GM23338 (cell line): Measurements from ENCODE around the gene UBP1. TPM values are rescaled to one million over a fixed set of nuclear protein-coding genes. Genes with fewer than 3 reads are reported as not detected.

Source experiments
- ATAC-seq: fragments of 200-7000 bp; cut with Tn5 transposase; 3 replicates; pipeline ENCODE4 v1.9.1; 2020
- DNase-seq: peaks from one replicate; pipeline ENCODE4 v3.0.0-alpha.2; 2015; ENCODE audit warnings: low spot score
- H2AFZ ChIP-seq: fragments of 200-600 bp; sonication (generic); 2 replicates; pipeline ENCODE4 v1.8.0; 2016; ENCODE audit warnings: antibody characterized with exemption, mild to moderate bottlenecking, moderate library complexity
- H3F3A ChIP-seq: fragments of 200-600 bp; sonication (generic); replicated peaks from 2 replicates; pipeline ENCODE4 v1.8.0; 2017; ENCODE audit warnings: antibody characterized with exemption, mixed run types, low read depth
- H3K27ac ChIP-seq: fragments of 200-600 bp; sonication (generic); 2 replicates; pipeline ENCODE4 v1.6.1; 2016; ENCODE audit warnings: low read depth
- H3K27me3 ChIP-seq: fragments of 200-600 bp; sonication (generic); 2 replicates; pipeline ENCODE4 v1.8.0; 2016; ENCODE audit warnings: mild to moderate bottlenecking, mixed run types, moderate library complexity; ENCODE audit not compliant: insufficient read depth
- H3K36me3 ChIP-seq: fragments of 200-600 bp; sonication (generic); 2 replicates; pipeline ENCODE4 v1.8.0; 2016; ENCODE audit warnings: mild to moderate bottlenecking; ENCODE audit not compliant: insufficient read depth
- H3K4me1 ChIP-seq: fragments of 200-600 bp; sonication (generic); 2 replicates; pipeline ENCODE4 v1.8.0; 2016; ENCODE audit warnings: mild to moderate bottlenecking, moderate library complexity; ENCODE audit not compliant: insufficient read depth
- H3K4me2 ChIP-seq: fragments of 200-600 bp; sonication (generic); 2 replicates; pipeline ENCODE4 v1.7.1; 2017; ENCODE audit warnings: mixed run types
- H3K4me3 ChIP-seq: fragments of 200-600 bp; sonication (generic); 2 replicates; pipeline ENCODE4 v1.6.1; 2016; ENCODE audit warnings: mixed run types
- H3K79me2 ChIP-seq: fragments of 200-600 bp; sonication (generic); replicated peaks from 2 replicates; pipeline ENCODE4 v1.8.0; 2017; ENCODE audit warnings: mild to moderate bottlenecking; ENCODE audit not compliant: insufficient read depth
- H3K9me2 ChIP-seq: fragments of 200-600 bp; sonication (generic); 2 replicates; pipeline ENCODE4 v1.8.0; 2017; ENCODE audit not compliant: insufficient read depth
- H4K20me1 ChIP-seq: fragments of 200-600 bp; sonication (generic); replicated peaks from 2 replicates; pipeline ENCODE4 v1.8.0; 2017; ENCODE audit warnings: mild to moderate bottlenecking; ENCODE audit not compliant: insufficient read depth
- H3K27ac Mint-ChIP-seq: 2 replicates; pipeline ENCODE4 v1.8.0; 2020; ENCODE audit warnings: inconsistent platforms, mild to moderate bottlenecking, moderate library complexity, mixed read lengths
- H3K27me3 Mint-ChIP-seq: 3 replicates; pipeline ENCODE4 v1.8.0; 2022; ENCODE audit warnings: low read depth, mild to moderate bottlenecking, moderate library complexity, mixed read lengths, inconsistent platforms; ENCODE audit not compliant: insufficient read depth, poor library complexity
- H3K36me3 Mint-ChIP-seq: 3 replicates; pipeline ENCODE4 v1.8.0; 2021; ENCODE audit warnings: low read depth, mild to moderate bottlenecking, inconsistent platforms, moderate library complexity, mixed read lengths
- H3K4me1 Mint-ChIP-seq: 3 replicates; pipeline ENCODE4 v1.8.0; 2020; ENCODE audit warnings: mild to moderate bottlenecking, inconsistent platforms, mixed read lengths
- H3K4me3 Mint-ChIP-seq: 3 replicates; pipeline ENCODE4 v1.8.0; 2021; ENCODE audit warnings: moderate library complexity, mild to moderate bottlenecking, inconsistent platforms, mixed read lengths
- H3K9me3 Mint-ChIP-seq: 3 replicates; pipeline ENCODE4 v1.8.0; 2020; ENCODE audit warnings: moderate library complexity, mild to moderate bottlenecking, inconsistent platforms, mixed read lengths
- CTCF ChIP-seq, 2 experiments: fragments of 200-600 bp in 1 of 2; sonication (generic) in 1 of 2; conservative IDR thresholded peaks; 2 replicates each; pipeline versions ENCODE4 v1.5.1 to v1.6.1; 2016 to 2017; ENCODE audit warnings: antibody characterized with exemption in 2 of 2, low read depth in 2 of 2, mild to moderate bottlenecking in 2 of 2, moderate library complexity in 1 of 2
- NANOG ChIP-seq: IDR thresholded peaks from 2 replicates; pipeline ENCODE4 v1.6.1; 2016; ENCODE audit warnings: antibody characterized with exemption, borderline replicate concordance
- POLR2AphosphoS5 ChIP-seq: IDR thresholded peaks from 2 replicates; pipeline ENCODE4 v1.6.1; 2016; ENCODE audit warnings: antibody characterized with exemption, low read depth
- STAT1 ChIP-seq: IDR thresholded peaks from one replicate; pipeline ENCODE4 v1.6.1; 2016; ENCODE audit warnings: antibody characterized with exemption; ENCODE audit not compliant: unreplicated experiment
- ZNF331 ChIP-seq: fragments of 250-450 bp; sonication (Bioruptor Pico); IDR thresholded peaks from 2 replicates; pipeline ENCODE4 v1.5.0; 2020; ENCODE audit warnings: low read depth, mild to moderate bottlenecking, moderate library complexity
- polyA plus RNA-seq: library from polyadenylated mRNA; unstranded; fragments of >200 nt; fragmentation: Nextera tagmentation; extraction: Ambion mirVana; gene quantifications from 2 replicates; pipeline ENCODE4 v1.2.1, GENCODE V29; 2016
- total RNA-seq: library from RNA; depleted of rRNA; stranded (reverse); fragments of >200 nt; shearing (Covaris generic); gene quantifications from 2 replicates; pipeline ENCODE4 v1.2.3, GENCODE V29; 2014
- TF ChIP-seq, protein P1 (sequence below): IDR thresholded peaks from one replicate; pipeline ENCODE4 v1.6.1; 2018; ENCODE audit warnings: antibody characterized with exemption; ENCODE audit not compliant: unreplicated experiment
- TF ChIP-seq, protein P2 (sequence below): IDR thresholded peaks from 2 replicates; pipeline ENCODE4 v1.6.1; 2016; ENCODE audit warnings: antibody characterized with exemption

The UBP1 gene
- total and polyA plus RNA-seq, 2 experiments from 2014 or later = 16.8 to 66.8 TPM

DNA sequence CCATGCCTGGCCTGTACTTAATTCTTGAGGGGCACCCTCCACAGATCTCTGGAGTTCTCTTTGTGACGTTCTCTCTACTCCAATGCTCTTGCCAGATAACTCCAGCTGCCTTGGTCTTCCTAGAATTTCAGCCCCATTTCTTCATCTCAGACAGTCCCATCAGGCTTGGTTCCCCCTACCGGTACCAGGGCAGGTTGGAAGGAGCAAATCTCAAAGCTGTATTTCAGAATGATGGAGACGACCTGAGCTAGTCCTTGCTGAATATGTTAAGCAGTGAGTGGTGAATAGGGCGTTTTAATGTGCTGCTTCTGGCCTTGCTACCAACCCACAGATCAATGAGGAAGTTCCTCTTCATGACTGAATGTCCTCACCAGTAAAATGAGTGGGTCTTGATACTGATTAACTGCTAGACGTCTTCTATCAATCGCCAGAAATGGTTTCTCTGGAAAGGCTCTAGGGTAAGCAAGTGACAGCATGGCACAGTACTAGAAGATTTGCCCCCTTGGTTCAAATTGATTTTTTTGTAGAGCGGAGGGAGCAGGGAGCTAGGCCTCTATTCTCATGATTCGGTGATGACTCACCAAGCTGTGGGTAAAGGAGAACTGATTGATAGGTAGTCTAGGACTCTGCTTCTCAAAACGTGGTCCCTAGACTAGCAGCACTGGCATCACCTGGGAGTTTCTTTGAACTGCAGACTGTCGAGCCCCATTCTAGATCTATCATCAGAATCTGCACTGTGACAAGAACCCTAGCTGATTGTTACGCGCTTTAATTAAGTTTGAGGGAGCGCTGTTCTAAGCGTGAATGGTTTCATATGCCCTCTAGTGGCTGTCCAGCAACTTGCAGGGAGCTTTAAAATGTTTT is 67.8 kb downstream of the UBP1 start:
- H4K20me1 ChIP-seq = no peaks in the 10 kb centered on the region
- no peaks in the 10 kb centered on the region; the same call in 1 of the 2 replicates for H3K4me1 ChIP-seq
- 0 out of 2 replicates have a peak, but pooled peaks cover 3% of the 10 kb centered on the region for H3F3A ChIP-seq
- DNase-seq = peak; percentile 68
- Mint-ChIP-seq H3K36me3 (peaks cover 5% of the 10 kb centered on the region; the same call in 2 of the 3 replicates), H3K9me3 (peaks cover 7% of the 10 kb centered on the region), H3K27ac (no peak overlapping the region), H3K4me3 (no peak overlapping the region), H3K4me1 (peaks cover 8% of the 10 kb centered on the region), H3K27me3 (peaks cover 4% of the 10 kb centered on the region)
- no peak overlapping the region for H2AFZ ChIP-seq
- H3K27me3 ChIP-seq = no peaks in the 10 kb centered on the region
- TF ChIP-seq CTCF (conservative IDR thresholded peaks at IDR 0.05; ENCODE audit: low read depth in 2 of 2) = peak; percentile 89 to 100
- no peak for TF ChIP-seq POLR2AphosphoS5
- no peak overlapping the region for H3K4me3 ChIP-seq
- no peak overlapping the region for H3K4me2 ChIP-seq
- H3K79me2 ChIP-seq = no peaks in the 10 kb centered on the region
- 0 out of 2 replicates have a peak, but pooled peaks cover 4% of the 10 kb centered on the region for H3K36me3 ChIP-seq
- H3K9me2 ChIP-seq = no peaks in the 10 kb centered on the region
- H3K27ac ChIP-seq = no peak overlapping the region
- peak; percentile 60 for ATAC-seq

DNA sequence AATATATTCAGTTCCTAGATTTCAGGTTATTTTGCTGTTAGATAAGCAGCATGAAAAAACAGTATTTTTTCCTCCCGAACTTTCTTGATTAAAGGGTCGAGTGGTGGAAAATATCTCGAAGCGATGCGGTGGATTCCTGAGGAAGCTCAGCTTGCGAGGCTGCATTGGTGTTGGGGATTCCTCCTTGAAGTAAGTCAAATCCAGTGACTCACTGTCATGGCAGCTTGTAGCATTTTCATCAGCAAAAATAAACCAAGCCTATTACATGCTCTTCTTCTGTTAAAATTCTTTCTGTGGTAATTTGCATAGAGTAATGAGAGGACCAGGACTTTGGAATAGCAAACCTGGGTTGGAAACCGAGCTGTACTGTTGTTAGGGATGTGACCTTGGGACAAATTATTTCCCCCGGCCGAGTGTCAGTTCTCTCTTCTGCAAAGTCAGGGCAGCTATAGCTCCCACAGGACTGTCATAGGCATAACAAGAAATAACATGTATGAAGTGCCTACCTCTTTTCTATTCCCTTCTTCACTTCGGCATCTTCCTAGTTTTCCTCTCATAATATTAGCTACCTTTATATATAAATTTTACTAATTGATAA is 75.6 kb downstream of the UBP1 start:
- H3K27ac ChIP-seq = no peak overlapping the region
- Mint-ChIP-seq H3K36me3 (no peaks in the 10 kb centered on the region), H3K27ac (no peak overlapping the region), H3K4me3 (no peak overlapping the region), H3K4me1 (no peaks in the 10 kb centered on the region), H3K9me3 (no peaks in the 10 kb centered on the region), H3K27me3 (no peaks in the 10 kb centered on the region)
- H3K4me2 ChIP-seq = no peak overlapping the region
- H3K79me2 ChIP-seq = no peaks in the 10 kb centered on the region
- no peak overlapping the region for H3K4me3 ChIP-seq
- H3K27me3 ChIP-seq = no peaks in the 10 kb centered on the region
- H3K9me2 ChIP-seq = no peaks in the 10 kb centered on the region
- no peak for ATAC-seq
- no peaks in the 10 kb centered on the region for H4K20me1 ChIP-seq
- no peaks in the 10 kb centered on the region for H3F3A ChIP-seq
- no peaks in the 10 kb centered on the region; the same call in 1 of the 2 replicates for H3K36me3 ChIP-seq
- H2AFZ ChIP-seq = no peak overlapping the region
- DNase-seq = no peak
- no peaks in the 10 kb centered on the region for H3K4me1 ChIP-seq
- TF ChIP-seq POLR2AphosphoS5 = no peak
- no peak for TF ChIP-seq NANOG
- TF ChIP-seq, protein P1, sequence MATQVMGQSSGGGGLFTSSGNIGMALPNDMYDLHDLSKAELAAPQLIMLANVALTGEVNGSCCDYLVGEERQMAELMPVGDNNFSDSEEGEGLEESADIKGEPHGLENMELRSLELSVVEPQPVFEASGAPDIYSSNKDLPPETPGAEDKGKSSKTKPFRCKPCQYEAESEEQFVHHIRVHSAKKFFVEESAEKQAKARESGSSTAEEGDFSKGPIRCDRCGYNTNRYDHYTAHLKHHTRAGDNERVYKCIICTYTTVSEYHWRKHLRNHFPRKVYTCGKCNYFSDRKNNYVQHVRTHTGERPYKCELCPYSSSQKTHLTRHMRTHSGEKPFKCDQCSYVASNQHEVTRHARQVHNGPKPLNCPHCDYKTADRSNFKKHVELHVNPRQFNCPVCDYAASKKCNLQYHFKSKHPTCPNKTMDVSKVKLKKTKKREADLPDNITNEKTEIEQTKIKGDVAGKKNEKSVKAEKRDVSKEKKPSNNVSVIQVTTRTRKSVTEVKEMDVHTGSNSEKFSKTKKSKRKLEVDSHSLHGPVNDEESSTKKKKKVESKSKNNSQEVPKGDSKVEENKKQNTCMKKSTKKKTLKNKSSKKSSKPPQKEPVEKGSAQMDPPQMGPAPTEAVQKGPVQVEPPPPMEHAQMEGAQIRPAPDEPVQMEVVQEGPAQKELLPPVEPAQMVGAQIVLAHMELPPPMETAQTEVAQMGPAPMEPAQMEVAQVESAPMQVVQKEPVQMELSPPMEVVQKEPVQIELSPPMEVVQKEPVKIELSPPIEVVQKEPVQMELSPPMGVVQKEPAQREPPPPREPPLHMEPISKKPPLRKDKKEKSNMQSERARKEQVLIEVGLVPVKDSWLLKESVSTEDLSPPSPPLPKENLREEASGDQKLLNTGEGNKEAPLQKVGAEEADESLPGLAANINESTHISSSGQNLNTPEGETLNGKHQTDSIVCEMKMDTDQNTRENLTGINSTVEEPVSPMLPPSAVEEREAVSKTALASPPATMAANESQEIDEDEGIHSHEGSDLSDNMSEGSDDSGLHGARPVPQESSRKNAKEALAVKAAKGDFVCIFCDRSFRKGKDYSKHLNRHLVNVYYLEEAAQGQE = no peak
- TF ChIP-seq, protein P2, sequence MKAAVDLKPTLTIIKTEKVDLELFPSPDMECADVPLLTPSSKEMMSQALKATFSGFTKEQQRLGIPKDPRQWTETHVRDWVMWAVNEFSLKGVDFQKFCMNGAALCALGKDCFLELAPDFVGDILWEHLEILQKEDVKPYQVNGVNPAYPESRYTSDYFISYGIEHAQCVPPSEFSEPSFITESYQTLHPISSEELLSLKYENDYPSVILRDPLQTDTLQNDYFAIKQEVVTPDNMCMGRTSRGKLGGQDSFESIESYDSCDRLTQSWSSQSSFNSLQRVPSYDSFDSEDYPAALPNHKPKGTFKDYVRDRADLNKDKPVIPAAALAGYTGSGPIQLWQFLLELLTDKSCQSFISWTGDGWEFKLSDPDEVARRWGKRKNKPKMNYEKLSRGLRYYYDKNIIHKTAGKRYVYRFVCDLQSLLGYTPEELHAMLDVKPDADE = no peak
- no peak for TF ChIP-seq STAT1
- no peak for TF ChIP-seq ZNF331 (CRISPR knock-in tag)
